Activated T-cell treated with anti-CD3 and anti-CD28 coated beads for 24 hours (primary cell): Measurements from ENCODE around the gene SYNCRIP.
"Not testable (repeated sequence)": the region's sequence is repeated elsewhere in the genome, so short reads cannot be mapped to it uniquely, and the experiment has no call there.

Source experiments
- DNase-seq: peaks from one replicate; pipeline ENCODE4 v3.0.0-alpha.2; 2020; ENCODE audit warnings: low read depth

SYNCRIP gene

DNA sequence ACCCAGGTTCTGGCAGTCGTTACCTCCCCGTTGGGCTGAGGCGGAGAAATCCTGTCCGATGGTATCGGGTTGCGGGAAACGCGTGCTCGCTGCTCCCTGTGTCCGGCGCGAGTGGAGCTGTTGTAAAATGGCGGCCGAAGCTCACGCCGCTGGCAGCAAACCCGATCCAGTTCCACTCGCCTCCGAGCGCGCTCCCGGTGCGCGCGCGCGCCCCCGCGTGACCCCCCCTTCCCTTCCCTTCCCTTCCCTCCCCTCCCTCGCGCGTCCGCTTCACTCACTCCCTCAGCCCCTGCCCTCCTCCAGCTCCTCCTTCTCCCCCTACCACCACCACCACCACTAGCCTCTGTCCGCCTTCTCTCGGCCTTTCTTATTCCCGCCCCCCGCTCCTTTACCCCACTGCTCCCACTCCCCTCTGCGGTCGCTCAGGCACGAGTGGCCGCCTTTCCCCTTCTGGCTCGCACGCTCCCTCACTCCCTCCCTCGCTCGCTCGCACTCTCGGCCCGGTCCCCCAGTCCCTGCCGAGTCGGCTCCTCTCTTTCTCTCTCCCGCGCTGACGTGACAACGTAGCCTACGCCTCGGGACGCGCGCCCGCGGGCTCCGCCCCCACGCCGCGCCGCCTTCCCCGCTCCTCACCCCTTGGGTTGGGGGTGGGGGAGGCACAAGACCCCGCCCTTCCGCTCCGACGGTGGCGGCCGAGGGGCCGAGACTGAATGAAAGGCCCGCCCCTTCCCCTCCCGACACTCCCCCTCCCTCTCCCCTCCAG, at the start of gene SYNCRIP:
TSS of gene SYNCRIP (minus strand) at position 113 of the 763 bp plus-strand sequence. CDS start 1,447 bp downstream, outside the sequence.
- DNase-seq: peak; percentile 99

GRCh38 chr6:85691478-85691877, 48.8 kb upstream of the SYNCRIP start:
- no peak for DNase-seq

DNA sequence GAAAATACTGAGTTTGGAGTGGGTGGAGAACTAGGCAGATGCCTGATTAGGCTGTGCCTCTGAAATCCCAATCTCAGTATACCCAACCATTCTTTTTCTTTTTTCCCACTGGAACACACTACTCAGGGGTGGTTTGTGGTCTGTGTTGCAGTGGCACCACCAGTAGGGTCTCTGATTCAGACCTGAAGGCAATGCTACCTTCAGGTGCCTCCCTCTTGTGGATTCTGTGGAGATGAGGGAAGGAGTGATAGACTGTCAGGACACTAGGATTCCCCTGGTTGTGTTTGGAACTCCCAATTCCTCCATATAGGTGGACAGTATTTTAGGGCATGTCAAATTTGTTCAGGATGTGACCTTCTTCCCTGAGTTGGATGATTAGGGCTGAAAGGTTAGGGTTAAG, 47.4 kb upstream of the SYNCRIP start:
- DNase-seq: no peak

- no peak for DNase-seq
Measured at GRCh38 chr6:85685713-85686112, 43.0 kb upstream of the SYNCRIP start.

DNA sequence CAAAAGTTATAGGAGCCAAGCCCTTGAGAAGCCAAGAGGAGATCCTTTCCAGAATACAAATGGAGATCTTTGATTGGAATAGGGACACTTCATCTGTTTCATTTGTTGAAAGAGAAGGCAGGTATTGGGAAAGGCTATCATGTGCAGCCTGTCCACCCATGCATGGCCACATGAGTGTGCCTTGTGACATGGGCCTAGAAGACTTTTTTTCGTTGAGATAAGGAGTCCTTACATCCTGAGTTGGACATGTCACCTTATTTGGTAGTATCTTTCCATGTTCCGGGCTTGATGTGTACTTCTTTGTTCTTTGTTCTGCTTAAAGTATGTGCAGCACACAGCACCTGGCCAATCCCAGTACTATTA, 42.1 kb upstream of the SYNCRIP start:
- no peak for DNase-seq

DNA sequence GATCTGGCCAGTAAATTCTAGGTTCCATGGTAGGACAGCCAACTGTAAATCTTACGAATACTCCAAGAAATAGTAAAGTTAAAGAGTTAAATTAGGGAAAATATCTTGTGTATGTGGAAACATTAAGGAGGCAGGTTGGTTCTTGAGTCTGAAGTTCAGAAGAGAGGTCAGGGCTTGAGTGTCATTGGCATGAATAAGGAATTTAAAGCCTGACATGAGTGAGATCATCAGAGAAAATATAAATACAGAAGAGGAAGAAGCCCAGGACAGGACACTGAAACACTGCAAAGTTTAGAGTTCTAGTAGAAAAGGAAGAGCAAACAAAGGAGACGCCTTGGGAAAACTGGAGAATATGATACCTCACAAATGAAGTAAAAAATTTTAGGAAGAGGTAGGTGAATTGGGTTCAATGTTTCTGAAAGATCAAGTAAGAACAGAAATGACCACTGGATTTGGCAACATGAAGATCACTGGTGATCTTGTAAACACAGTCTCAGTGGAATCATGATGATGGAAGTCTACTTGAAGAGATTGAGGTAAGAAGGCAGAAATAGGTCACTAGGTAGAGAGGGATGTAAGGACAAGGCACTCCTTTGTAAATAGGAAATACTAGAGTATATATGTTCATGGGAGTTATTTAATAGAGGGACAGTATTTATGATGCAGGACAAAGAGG, 41.6 kb upstream of the SYNCRIP start:
- no peak for DNase-seq

GRCh38 chr6:85681899-85682298, 39.2 kb upstream of the SYNCRIP start:
- not testable (repeated sequence) for DNase-seq

DNA sequence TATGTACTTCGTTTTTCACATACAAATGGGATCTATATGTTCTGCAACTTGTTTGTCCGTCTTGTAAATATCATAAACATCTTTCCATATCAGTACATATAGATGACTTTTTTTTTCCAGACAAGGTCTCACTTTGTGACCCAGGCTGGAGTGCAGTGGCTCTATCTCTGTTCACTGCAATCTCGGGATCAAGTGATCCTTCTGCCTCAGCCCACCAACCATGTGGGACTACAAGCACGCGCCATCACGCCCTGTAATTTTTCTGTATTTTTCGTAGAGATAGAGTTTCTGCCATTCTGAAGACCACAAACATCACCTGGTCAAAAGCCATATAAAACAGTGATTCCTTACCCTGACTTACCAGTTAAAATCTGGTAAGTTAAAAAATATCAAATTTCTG, 37.7 kb upstream of the SYNCRIP start:
- DNase-seq: no peak

- no peak for DNase-seq
Measured at GRCh38 chr6:85679445-85680123, 36.9 kb upstream of the SYNCRIP start.

- DNase-seq: peak; percentile 96
Measured at GRCh38 chr6:85678602-85679444, 36.1 kb upstream of the SYNCRIP start.

- no peak for DNase-seq
Measured at GRCh38 chr6:85678026-85678601, 35.4 kb upstream of the SYNCRIP start.

DNA sequence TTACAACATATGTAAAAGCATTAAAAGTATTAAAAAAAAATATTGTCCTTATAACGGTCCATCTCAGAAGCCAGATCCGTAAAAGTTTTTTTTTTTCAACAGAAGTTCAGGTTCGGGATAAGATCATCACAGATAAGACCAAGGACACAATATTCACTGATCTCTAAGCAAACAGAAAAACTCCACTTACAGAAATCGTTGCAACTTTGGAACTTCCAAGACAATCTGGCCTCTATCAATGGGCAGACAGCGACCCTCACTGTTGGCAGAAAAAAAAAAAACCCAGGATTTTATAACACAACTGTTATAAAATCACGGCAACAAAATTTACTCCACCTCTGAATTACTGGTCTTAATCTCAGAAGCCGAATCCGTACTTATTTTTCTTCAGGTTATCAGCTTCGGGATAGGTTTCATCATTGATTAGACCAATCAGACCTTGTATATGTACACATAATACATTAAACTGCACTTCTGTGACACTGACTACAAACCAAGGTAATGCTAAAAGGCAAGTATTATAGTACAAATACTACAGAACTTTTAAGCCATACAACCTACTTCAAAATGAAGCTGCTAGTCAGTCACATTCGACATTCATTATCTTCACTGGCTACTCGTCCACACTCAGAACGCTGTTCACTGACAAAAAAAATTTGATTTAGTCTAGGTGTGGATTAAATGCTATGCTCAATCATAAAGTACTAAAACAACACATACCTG, 34.7 kb upstream of the SYNCRIP start:
- no peak for DNase-seq

DNA sequence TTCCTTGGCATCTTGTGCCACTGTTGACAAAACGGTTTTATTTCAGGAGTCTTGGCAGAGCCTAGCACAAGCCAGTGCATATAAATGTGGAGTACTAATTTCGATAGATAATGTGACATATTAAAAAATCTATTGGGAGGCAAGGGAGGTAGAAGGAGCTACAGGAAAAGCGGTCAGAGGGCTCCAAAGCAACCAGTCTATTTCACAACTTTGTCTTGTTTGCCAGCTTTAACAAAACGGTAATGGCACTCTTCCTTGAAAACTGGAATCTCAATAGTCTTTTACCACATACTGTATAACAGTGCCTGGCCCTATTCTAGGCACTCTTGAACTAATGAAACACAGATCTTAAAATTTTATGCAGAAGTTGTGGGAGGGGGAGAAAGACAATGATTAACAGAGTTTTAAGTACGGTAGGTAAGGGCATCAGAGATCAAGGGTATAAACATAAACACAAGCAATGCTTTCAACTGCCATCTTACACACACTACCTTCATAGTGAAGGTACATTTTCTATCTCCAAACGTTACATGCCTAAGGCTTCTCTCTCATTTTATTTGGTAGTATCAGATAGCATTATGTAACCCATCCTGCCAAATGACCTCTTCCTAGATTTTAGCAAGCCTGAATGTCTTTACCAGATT, 33.5 kb upstream of the SYNCRIP start:
- no peak for DNase-seq

GRCh38 chr6:85675030-85675819, 32.5 kb upstream of the SYNCRIP start:
- no peak for DNase-seq

DNA sequence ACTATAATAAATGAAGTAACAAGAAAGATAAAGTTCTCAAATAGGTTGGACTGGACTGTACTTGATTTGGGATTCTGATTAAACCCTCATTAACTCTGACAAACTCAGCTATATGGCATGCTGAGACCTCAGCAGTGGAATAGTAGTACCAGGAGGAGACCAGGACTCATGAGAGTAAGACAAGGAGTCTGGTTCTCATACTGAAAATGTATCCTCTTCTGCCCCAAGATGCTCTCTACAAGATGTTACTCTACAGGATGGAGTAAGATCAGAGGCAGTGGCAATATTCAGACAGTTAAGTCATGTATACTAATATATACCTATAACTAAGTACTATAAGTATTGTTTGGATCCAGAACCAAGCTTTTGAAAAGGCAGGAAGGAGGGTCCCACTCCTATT, 31.9 kb upstream of the SYNCRIP start:
- no peak for DNase-seq

DNA sequence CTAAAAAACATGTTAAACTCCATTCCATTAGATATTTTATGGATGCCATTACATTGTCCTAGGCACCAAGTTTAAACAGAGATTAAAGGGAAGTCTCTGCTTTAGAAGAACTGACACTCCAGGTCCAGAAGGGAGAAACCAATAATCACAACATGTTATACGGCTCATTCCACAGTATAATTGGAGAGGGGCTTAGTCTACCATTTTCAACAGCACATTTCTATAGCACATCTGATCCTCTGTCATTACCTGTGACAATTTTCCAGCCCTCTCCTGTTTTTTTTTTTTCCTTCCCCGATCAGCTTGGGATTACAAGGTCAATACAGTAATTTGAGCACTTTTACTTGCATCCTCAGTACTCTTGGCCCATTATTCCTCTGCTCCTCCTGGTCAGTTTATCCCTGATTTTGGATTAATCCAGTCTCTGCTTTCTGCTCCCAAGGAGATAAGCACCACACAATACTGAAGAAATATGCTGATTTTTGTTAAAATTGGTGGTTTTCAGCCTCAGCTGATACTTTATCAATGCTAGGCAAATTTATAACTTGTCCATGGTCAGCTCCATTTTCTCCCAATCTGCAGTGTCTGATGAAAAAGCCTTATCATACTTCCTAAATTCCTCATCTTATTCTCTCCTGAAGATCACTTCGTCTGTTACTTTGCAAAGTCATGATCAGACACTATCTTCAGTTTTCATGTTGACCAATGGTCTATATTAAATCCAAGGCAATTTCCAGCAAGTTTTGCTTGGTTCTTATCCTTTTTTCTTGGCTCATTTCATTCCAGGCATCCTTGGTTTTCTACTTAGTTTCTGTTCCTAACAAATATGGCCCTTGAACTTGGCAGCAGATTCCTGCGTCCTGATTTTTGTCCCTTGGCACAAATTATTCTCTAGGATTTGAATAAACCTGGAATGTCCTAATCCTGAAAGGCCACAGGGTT, 30.8 kb upstream of the SYNCRIP start:
- no peak for DNase-seq

- no peak for DNase-seq
Measured at GRCh38 chr6:85672623-85673022, 29.9 kb upstream of the SYNCRIP start.

DNA sequence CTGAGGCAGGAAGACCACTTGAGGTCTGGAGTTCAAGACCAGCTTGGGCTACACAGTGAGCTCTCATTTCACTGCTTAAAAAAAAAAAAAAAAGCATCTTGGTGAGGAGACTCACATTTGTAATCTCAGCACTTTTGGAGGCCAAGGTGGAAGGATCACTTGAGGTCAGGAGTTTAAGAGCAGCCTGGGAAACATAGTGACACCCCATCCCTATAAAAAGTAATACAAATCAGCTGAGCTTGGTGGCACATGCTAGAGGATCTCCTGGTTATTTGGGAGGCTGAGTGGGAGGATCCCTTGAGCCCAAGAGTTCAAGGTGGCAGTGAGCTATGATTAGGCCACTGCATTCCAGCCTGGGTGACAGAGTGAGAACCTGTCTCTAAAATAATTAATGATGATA, 29.4 kb upstream of the SYNCRIP start:
- DNase-seq: no peak

- DNase-seq: no peak
Measured at GRCh38 chr6:85670573-85670972, 27.9 kb upstream of the SYNCRIP start.
